Erythroblast (primary cell): ENCODE data around the gene APBA1.

Source experiments
- DNase-seq, 2 experiments: peaks; one replicate each; lab custom pipeline; 2025; lab: John Stamatoyannopoulos, UW
- GATA1 ChIP-seq: IDR thresholded peaks from 2 replicates; pipeline ENCODE4 v1.6.1; 2011; ENCODE audit warnings: low read depth, mild to moderate bottlenecking, control low read depth, low read length, moderate library complexity
- POLR2A ChIP-seq: IDR thresholded peaks from 2 replicates; pipeline ENCODE4 v1.6.1; 2011; ENCODE audit warnings: mild to moderate bottlenecking, low read length

Gene APBA1

DNA sequence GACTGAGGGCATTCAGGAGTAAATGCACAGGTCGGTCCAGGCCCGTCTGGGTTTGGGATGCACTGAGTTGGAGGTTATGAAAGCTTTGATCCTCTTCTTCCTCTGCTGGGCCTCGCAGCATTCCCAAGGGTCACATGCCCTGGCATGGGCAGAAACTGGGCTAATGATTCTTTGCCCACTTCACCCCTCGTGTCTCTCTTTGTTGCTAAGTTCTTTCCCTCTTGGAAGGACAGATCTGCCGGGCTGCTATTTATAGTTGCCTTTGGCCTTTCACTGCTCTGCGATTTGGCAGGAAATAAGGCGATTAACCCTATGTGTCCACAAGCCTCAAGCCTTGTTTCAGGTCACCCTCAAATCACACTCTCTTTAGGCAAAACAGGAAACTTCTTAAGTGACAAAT is 280.2 kb downstream of the APBA1 start:
- no peak for TF ChIP-seq POLR2A
- TF ChIP-seq GATA1: no peak
- no peak for DNase-seq

DNA sequence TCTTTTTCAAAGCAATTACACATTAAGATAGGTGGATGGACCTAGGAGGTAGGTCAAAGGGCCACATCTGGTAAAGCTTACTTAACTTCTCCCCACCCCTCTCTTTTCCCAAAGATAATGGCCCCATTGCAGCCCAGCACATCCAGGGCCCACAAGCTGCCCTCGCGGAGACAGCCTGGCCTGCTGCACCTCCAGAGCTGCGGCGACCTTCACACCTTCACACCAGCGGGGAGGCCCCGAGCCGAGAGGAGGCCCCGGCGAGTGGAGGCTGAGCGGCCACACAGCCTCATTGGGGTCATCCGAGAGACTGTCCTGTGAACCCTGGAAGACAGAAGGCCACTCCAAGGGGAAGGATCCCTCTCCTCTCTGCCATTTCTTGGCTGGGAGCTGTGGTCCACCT is 280.7 kb downstream of the APBA1 start:
- no peak for DNase-seq

DNA sequence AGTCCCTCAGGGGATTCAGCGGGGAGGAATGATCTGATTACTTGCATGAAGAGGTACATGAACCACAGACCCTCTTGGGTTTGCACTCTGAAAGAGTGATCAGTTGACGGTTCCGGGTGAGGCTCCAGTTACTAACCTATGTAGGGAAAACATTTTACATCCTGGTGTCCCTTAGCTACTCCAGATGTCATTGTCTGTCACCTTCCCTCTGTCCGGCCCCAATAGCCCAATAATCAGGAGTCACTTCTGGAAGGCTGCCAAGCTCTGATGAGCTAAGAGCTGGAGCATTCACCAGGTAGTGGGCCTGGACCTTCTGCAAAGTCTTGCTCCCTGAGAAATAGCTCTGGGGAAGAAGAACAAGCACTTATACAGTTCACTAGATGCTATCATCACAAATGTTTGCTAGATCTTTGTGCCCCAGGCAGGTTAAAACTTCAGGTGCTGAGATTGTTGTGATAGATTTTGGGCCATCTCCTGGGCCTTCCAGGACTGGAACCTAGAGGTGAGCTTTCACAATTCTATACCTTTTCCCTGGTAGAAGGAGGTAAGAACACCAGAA is 282.7 kb downstream of the APBA1 start:
- no peak for DNase-seq
- TF ChIP-seq POLR2A (no peak), GATA1 (no peak)

More for the DNA sequence above, 280.7 kb downstream of the APBA1 start:
- TF ChIP-seq POLR2A: no peak
- no peak for TF ChIP-seq GATA1

DNA sequence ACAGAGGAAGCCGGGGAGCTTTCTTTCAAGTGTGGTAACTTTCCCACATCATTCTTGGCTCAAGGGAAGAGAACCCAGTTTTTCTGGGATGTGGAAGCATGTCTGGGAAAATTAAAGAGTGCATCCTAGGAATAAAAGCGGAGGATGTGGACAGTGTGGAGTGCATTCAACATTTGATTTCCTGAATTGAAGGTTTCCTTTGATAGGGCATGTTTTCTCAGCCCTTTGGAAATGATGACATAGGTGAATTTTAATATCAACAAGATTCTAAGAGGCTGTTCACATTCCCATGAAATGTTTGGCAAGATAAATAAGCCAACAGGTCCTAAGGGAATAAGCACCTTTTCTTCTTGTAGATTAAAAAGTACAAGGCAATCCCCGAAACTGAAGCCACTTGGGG is 283.6 kb downstream of the APBA1 start:
- no peak for DNase-seq
- TF ChIP-seq POLR2A (no peak), GATA1 (no peak)

DNA sequence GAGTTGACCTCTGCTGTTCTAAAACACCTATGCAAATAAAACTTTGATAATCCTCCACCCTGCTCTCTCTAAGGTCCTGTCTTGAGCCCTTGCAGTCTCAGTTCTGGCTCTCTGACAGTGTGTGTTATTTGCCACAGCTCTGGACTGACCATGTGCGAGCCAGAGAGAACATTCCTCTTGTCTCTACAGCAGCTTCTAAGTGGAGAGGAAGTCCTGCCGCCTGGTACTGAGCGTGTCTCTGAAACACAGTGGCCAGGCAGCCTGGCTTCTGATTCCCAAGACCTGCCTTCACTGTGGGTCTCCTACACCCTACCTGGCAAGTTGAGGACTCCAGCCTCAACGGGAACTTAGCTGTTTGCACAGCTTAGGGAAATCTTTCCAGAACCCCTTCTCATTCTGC is 285.5 kb downstream of the APBA1 start:
- no peak for TF ChIP-seq POLR2A
- TF ChIP-seq GATA1: no peak
- no peak for DNase-seq

DNA sequence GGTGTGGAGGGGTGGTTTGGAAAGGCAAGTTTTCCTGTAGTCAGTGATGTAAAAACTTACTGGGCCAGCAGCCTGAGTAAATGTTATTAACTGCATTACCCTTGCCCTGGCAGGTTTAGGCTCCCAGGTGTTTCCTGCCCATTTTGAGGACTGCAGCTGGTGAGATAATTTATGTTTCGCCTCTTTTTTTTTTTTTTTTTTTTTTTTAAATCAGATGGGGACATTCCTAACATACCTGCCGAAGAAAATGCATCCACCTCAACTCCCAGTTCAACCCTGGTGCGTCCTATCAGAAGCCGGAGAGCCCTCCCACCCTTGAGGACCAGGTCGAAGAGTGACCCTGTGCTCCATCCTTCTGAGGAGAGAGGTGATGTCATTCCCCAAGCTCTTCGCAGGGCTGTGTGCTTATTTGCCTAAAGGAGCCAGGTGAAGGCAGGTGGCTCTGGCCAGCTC is 286.6 kb downstream of the APBA1 start:
- DNase-seq: no peak
- TF ChIP-seq GATA1 (no peak), POLR2A (no peak)

DNA sequence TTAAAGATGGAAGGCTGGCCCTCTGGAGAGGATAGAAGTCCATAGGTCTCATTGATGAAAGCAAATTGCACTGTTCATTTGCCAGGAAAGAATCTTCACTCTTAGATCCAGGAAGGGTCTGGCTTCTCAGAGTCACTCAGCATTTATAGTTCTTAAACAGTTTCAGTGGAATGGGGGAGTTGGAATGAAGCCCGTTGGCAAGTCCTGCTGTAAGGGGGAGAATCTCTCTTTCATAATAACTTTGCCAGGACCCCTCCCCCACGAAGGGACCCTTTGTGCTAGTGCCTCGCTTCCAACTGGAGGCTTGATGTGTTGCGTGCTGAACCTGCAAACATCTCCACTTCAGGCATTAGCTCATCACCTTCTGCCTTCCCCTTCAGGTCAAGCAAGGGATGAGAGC is 290.0 kb downstream of the APBA1 start:
- TF ChIP-seq GATA1 (no peak), POLR2A (no peak)
- no peak for DNase-seq

DNA sequence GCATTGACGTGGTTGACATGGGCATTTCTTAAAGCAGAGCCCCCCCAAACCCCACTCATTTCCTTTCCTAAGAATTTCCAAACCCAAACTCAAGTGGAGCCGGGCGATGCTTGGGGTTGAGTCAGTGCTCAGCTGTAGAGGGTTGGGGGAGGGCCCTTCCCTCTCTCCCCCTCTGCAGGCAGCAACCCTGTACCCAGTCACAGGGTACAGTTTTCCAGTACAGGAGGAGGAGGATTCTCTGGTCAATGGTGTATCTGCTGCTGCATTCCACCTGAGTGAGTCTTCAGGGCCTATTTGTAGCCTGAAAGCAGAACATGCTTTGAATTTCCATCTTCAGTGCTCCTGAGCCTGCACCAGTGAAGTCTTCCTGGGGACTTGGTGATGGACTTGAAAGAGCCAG is 291.4 kb downstream of the APBA1 start:
- TF ChIP-seq GATA1 (no peak), POLR2A (no peak)

DNA sequence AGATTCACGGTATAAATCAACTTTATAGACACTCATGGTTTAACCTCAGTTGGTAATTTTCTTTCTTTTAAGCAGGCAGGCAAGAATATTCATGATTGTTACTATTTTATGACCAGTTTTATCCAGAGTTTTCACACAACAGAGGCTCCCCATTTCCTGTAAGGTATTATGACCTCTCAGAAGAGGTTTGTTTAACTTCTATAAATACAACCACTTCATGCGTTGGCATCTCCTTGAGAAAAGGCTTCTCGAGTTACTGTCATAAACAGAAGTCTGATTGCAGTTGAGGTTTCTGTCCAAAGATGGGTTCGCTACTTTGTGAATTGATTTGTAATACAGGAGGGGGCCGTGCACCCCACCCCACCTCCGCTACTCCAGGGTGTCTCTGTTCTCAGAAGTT is 291.9 kb downstream of the APBA1 start:
- TF ChIP-seq POLR2A (no peak), GATA1 (no peak)

More for the DNA sequence above, 291.4 kb downstream of the APBA1 start:
- no peak for DNase-seq

DNA sequence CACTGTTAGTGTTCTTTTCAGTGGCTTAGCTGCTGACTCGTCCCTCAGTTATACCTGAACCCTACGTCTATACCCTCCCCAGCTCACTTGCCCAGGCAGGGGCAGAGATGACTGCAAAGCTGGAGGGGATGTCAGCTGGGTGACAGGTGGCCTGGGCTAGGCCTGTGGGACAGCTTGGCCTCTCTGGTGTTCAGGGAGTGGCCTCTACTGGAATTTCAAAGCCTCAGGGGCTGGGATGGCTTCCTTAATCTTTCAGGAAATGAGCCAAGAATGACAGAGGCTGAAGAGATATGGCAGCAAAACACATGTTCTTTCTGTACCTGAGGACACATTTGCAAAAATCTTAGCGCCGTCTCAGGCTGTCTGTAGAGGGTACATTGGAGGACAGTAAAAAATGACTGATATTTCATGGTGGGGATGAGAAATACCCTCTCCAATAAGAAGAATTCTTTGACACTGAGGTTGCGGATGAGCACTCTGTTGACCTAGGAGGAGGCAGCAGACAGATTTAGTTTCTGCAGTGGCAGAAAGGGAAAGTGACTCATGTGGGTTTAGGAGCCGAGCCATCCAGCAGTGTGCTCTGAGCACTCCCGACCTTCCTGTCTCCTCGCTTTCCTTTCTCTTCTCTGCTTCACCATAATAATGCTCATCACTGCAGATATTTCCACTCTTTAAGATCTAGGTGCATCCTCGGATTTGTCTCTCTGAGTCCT is 292.7 kb downstream of the APBA1 start:
- TF ChIP-seq GATA1 (no peak), POLR2A (no peak)
- no peak for DNase-seq

More for the DNA sequence above, 291.9 kb downstream of the APBA1 start:
- DNase-seq: no peak

DNA sequence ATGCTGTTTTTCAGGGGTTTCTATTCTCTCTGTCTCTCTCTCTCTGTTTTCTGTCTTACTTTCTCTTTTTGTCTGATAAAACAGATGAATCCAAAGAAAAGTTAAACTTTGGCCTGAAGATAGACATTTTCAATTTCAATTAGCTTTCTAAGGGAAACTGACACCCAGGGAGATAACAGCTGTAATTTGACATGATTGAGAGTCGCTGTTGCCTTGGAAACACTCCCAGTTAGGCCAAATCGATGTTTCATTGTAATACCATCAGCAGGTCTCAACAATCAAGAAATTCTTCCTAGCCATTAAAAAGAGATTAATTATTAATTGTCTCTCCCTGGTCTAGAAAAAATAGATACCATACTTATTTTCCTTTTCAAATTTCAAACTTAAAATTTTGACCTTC is 294.2 kb downstream of the APBA1 start:
- TF ChIP-seq POLR2A (no peak), GATA1 (no peak)
- DNase-seq: no peak
